ENCODE measurements around the gene ZNF639.
A peak's percentile ranks its signal among the peaks of the same experiment; 100 is the strongest.

The ZNF639 gene

GRCh38 chr3:179318876-179319275 is 4.0 kb upstream of the ZNF639 start:
- DNase-seq: no peak

DNA sequence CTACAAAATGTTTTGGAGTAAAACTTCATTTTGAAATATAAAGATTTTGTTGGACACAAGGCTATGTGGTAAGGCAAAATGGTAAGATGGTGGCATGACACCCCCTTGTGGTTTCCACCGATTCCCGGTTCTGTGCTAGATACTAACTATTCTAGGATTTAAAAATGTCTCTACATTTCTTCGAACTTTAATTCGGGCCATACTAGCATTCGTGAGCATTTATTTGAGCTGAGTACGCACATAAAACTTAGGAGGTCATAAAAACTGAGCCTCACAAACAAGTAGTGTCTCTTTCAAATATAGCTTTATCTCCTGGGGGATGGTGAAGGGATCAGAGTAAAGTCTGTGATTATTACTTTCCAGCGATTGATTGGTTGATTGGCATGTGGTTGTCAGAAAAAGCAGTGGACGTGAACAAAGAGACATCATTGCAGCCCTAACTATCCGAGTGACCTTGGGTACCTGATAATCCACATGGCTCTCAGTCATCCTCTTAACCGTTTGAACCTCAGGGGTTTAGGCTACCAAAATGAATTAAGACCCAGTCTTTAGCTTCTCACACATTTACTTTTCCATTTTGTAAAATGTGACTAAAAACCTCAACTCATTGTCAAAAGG is 1.1 kb upstream of the ZNF639 start:
- no peak for DNase-seq

- DNase-seq: peak; percentile 55
Measured at GRCh38 chr3:179323197-179324110, 623 bp downstream of the ZNF639 start.

DNA sequence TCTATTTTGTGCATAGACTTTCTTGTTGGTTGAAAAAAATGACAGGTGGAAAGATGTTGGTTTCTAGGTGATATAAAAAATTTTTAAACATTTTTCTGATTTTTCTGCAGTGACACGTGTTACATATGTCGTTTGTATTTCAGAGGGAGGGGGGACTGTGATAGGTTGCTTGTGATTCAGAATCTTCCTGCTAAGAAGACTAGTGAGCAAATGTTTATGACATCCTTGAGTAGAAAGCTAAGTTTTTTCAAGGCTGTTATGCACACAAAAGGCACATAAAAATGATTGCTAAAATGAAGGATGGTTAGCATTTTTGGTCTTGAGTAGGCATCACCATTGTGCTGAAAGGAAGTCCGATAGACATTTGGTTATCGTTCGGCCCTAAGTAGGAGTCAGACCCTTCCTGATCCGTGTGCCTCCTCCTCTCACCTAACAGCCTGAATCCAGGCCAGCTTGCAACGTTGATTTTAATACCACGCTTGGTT is 1.5 kb downstream of the ZNF639 start:
- DNase-seq: no peak

GRCh38 chr3:179330438-179330837 is 7.6 kb downstream of the ZNF639 start:
- no peak for DNase-seq

DNA sequence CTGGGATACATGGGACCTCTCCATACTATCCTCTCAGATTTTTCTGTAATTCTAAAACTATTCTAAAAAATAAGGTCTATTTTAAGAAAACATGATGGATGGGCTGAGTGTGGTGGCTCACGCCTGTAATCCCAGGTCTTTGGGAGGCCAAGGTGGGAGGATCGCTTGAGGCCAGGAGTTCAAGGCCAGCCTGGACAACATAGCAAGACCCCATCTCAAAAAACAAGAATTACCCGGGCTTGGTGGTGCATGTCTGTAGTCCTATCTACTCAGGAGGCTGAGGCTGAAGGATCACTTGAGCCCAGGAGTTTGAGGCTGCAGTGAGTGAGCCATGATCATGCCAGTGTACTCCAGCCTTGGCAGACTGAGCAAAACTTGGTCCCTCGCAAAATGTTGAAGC is 9.4 kb downstream of the ZNF639 start:
- DNase-seq: no peak

DNA sequence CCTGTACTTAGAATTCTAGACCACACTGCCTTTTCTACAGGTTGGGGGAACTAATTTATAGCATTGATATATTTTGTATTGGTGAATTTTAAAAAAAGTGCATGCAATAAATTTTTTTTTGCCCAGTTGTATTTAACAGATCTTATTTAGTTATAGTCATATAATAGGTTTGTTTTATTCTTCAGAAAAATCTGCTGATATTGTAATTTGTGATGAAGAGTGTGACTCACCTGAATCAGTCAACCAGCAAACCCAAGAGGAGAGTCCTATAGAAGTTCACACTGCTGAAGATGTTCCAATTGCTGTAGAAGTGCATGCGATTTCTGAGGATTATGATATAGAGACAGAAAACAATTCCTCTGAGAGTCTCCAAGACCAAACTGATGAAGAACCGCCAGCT is 10.3 kb downstream of the ZNF639 start:
- DNase-seq: no peak

DNA sequence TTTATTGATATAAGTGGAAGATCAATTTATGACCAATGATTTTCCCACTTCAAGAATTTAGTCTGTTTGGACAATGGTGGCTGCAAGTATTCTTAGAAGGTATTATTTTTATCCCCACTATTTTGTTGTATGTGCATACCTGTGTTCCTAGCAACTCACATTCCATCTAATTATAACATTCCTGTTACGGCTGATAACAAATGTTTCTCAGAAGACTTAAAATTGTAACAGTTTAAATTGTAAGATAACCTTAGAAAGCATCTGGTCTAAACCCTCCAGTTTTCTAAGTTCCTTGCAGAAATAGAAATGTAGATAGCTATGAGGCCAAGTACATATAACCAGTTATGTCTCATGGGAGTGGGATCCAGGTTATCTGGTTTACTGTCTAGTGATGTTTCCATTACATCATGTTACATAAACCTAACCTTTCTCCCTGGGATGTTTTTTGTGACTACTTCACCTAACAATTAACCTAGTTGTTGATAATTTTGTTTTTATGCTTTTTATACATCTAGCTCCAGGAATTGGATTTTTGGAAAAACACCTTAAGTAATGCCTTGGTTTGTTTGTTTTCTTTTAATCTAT is 13.6 kb downstream of the ZNF639 start:
- no peak for DNase-seq

DNA sequence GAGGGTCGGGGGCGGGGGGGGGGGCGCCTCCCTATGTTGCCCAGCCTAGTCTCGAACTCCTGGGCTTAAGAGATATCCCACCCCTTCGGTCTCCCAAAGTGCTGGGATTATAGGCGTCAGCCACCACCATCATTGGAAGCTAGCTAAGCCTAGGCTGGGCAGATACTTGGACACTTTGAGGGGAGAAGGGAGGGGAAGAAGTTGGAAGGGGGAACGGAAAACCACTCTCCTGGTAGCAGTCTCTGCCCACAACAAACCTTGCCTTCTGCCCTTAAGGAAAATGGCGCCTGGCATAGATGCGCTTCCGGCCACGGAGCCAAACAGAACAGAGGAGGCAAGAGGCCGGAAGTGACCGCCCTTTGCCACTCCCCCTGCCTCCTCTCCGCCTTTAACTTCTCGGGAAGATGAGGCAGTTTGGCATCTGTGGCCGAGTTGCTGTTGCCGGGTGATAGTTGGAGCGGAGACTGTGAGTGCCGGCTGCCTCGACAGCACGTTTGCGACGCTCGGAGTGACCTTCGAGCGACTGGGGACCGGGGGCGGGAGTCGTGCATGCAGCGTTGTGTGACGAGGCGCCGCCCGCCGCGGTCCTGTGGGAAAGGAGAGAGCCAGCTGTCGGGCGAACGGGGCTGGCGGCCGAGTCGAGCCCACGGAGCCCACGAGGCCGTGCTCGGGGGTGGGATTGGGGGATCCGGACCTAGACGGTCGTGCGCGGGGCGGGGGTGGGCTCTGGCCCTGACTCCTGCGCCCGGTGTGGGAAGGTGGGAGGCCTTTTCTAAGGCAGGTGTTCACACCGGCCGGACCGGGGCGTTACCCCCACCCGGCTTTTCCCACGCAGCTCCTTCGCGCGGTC is 24.7 kb downstream of the ZNF639 start, which contains the start of gene MFN1:
Gene MFN1 (plus strand): TSS at position 365 of the 850 bp plus-strand sequence. CDS start 1,143 bp downstream, outside the sequence.
- peak; percentile 92 for DNase-seq

DNA sequence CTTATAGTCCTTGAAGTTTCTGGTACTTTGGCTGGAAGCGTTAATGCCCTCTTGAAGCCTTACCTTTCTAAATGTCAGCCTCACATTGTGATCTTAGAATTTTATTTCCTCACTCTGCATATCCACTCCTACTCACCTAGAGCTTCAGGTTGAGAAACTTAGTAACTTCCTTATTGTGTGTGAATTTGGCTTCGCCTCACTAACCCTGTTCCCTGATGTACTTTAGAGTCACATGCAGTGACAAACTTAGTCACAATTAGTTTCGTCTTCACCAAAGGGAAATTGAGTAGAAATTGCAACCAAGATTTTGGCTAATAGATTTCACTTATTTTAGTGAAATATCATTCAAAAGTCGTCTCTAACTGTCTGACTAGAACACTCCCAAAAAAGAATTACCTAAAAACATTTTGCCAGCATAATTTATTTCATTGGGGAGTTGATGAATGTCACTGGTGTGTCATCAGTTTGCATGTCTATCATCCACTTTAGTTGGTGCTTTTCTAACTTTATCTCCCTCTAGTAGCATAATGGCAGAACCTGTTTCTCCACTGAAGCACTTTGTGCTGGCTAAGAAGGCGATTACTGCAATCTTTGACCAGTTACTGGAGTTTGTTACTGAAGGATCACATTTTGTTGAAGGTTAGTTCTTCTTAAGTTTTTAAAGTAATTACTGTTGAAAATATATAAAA is 25.6 kb downstream of the ZNF639 start:
- no peak for DNase-seq

- DNase-seq: no peak
Measured at GRCh38 chr3:179355996-179356395, 33.2 kb downstream of the ZNF639 start.

DNA sequence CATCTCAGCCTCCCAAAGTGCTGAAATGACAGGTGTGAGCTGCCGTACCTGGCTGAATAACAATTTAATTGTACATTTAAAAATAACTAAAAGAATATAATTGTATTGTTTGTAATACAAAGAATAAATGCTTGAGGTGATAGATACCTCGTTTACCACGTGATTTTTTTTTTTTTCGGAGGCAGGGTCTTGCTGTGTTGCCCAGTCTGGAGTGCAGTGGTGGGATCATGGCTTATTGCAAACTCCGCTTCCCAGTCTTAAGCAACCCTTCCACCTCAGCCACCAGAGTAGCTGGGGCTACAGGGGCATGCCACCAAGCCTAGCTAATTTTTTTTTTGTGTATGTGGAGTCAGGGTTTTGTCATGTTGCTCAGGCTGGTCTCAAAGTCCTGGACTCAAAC is 40.5 kb downstream of the ZNF639 start:
- no peak for DNase-seq

- DNase-seq: no peak
Measured at GRCh38 chr3:179369621-179370020, 46.8 kb downstream of the ZNF639 start.

GRCh38 chr3:179373938-179374337 is 51.1 kb downstream of the ZNF639 start:
- no peak for DNase-seq

- DNase-seq: no peak
Measured at GRCh38 chr3:179375091-179375999, 52.5 kb downstream of the ZNF639 start.

GRCh38 chr3:179376474-179376873 is 53.6 kb downstream of the ZNF639 start:
- no peak for DNase-seq

Measured in stimulated activated CD4-positive, alpha-beta T cell treated with anti-CD3 and anti-CD28 coated beads, Interleukin-1b, Interleukin-23, amount 100 ng/mL, for 48 hours (primary cell).